ENCODE data around the gene MORN1.
"Not testable (repeated sequence)": the region's sequence is repeated elsewhere in the genome, so short reads cannot be mapped to it uniquely, and the experiment has no call there.

Gene MORN1

DNA sequence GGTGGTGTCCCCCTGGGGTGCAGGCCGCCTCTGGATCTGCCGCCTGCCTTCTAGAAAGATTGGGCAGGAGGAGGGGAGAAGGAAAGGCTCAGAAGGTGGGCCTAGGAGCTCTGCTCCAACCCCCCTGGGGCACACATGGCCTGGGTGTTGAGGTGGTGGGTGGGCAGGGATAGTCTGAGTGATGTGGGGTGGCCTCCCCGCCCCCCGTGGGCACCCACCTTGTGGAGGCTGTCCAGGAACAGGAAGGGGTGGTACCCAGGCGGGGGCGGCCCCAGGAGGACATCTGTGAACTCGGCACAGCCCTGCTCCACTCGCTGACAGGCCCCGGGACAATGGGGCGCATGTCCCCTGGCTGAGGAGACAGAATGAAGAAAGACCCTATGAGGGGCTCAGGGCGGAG, 54.9 kb downstream of the MORN1 start:
- TF ChIP-seq POLR2AphosphoS5 (IDR thresholded peaks at IDR 0.05; ENCODE audit: low read depth, low read length) = no peak
- TF ChIP-seq POLR2A (IDR thresholded peaks at IDR 0.05; ENCODE audit: low read depth, low read length) = no peak
- TF ChIP-seq TAF1 (IDR thresholded peaks at IDR 0.05; ENCODE audit: borderline replicate concordance, low read depth, low read length) = no peak
- DNase-seq (ENCODE audit: insufficient read length) (no peak), FAIRE-seq (no peak)

DNA sequence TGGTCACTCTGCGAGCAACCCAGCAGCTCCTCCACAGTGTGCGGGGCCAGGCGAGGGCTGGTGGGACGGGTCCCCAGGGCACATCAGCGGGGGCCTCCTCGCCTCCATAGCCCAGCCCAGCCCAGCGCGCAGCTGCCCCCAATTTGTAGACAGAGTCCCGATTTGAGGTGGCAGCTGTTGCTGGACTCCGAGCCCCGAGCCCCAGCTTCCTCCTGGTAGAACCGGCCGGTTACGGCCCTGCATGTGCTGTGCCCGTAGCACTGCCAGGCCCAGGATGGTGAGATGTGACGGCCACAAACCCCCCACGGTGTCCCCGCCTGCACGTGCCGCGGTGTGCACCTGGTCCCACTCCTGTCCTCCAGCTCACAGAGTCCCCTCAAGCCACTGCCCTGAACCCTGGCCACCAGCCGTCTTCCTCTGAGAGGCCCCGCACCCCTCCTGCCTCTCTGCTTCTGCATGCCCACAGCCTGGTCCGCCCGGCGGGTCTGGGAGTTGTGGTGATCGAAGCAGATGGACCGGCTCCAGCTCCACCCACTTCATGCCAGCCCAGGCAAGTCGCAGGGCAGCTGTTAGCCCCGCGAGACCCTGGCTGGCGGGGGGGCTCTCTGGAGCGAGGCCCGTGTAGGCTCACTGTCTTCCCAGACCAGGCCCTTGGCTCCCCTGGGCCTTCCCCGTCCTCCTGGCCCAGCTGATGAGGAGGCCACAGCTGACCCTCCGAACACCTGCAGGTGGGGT, 55.5 kb downstream of the MORN1 start:
- no peak for TF ChIP-seq TAF1 (IDR thresholded peaks at IDR 0.05; ENCODE audit: borderline replicate concordance, low read depth, low read length)
- no peak for TF ChIP-seq POLR2AphosphoS5 (IDR thresholded peaks at IDR 0.05; ENCODE audit: low read depth, low read length)
- TF ChIP-seq POLR2A (IDR thresholded peaks at IDR 0.05; ENCODE audit: low read depth, low read length) = no peak
- no peak for FAIRE-seq
- DNase-seq (ENCODE audit: insufficient read length) = no peak

DNA sequence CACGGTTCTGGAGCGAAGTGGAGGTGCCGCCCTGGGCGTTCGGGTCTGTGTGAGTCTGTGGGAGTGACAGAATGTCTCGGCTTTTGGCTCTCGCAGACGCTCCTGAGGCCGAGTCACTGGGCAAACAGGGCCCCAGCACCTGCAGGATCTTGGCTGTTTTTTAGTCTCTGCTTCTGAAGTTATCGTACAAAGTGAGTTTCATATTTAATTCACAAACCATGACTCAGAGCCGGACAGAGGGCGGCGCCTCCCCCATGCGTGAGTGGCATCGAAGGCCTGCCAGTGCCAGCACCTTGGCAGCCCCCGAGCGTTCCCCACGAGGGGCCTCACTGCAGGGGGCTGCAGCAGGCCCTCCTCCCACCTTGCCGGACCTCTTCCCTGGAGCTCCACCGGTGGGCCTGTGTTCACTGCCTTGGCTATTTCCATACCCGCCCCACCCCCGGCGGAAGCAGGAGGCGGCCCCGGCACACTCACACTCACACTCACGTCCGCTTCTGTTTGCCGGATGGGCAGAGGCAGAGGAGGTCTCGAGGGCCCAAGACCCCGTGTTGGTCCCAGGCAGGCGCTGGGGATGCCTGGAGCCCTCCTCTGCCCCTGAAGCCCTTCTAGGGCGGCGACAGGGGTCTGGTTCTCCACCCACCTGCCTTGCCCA, 56.3 kb downstream of the MORN1 start:
- DNase-seq (ENCODE audit: insufficient read length) (no peak), FAIRE-seq (no peak)
- TF ChIP-seq POLR2AphosphoS5 (IDR thresholded peaks at IDR 0.05; ENCODE audit: low read depth, low read length) (no peak), TAF1 (IDR thresholded peaks at IDR 0.05; ENCODE audit: borderline replicate concordance, low read depth, low read length) (no peak), POLR2A (IDR thresholded peaks at IDR 0.05; ENCODE audit: low read depth, low read length) (no peak)

DNA sequence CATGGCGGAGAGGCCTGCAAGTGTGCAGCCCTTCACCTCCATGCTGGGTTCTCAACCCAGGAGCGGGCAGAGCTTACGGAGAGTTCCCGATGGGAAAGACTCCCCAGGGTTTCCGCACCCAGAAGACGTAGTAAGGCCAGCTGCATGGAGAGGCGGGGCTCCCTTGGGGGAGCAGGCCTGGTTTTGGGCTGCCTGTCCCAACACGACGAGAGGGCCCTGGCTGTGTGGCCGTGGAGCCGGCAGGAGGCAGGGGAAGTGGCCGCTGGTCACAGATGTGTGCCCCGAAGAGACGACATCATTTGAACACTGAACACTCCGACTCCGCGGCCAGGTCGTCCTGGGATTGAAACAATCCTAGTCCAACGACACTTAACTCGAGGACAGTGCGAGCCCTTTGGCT, 57.0 kb downstream of the MORN1 start:
- DNase-seq (ENCODE audit: insufficient read length) = no peak
- TF ChIP-seq POLR2AphosphoS5 (IDR thresholded peaks at IDR 0.05; ENCODE audit: low read depth, low read length) (no peak), TAF1 (IDR thresholded peaks at IDR 0.05; ENCODE audit: borderline replicate concordance, low read depth, low read length) (no peak), POLR2A (IDR thresholded peaks at IDR 0.05; ENCODE audit: low read depth, low read length) (no peak)
- FAIRE-seq = no peak

DNA sequence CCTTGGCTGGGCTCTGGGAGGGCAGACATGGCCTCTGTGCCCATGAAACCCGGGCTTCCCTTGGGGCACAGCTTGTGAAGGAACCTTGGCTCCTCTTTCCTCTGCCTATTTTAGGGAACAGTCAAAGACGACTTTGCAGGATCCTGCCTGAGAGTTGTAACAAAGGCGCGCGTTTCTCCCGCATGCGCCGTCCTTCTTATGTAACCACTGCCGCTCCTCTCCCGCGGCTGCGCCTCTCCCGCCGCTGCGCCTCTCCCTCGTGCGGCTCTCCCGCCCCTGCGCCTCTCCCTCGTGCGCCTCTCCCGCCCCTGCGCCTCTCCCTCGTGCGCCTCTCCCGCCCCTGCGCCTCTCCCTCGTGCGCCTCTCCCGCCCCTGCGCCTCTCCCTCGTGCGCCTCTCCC, 59.8 kb downstream of the MORN1 start:
- not testable (repeated sequence) for FAIRE-seq; DNase-seq (ENCODE audit: insufficient read length)

DNA sequence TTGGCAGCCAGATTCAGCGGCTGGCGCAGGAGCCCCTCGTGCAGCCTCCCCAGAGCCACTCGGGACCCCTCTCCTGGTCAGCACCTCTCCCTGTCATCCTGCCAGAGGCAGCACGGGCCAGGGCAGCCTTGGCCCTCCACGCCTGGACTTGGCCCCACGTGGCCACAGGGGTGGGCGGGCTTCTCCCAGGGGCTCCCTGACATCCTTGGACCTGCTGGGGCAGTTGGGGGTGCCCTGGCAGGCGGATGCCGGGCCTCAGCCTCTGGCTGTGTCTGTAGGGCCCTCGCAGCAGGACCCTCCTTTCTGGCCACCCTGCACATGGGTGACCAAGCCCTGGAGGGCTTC, 60.2 kb downstream of the MORN1 start:
- TF ChIP-seq POLR2A (IDR thresholded peaks at IDR 0.05; ENCODE audit: low read depth, low read length) = no peak
- TF ChIP-seq POLR2AphosphoS5 (IDR thresholded peaks at IDR 0.05; ENCODE audit: low read depth, low read length) = no peak
- no peak for TF ChIP-seq TAF1 (IDR thresholded peaks at IDR 0.05; ENCODE audit: borderline replicate concordance, low read depth, low read length)
- FAIRE-seq (no peak), DNase-seq (ENCODE audit: insufficient read length) (no peak)

GRCh38 chr1:2330519-2331199, 60.7 kb downstream of the MORN1 start:
- no peak for DNase-seq (ENCODE audit: insufficient read length)
- no peak for TF ChIP-seq POLR2A (IDR thresholded peaks at IDR 0.05; ENCODE audit: low read depth, low read length)
- TF ChIP-seq TAF1 (IDR thresholded peaks at IDR 0.05; ENCODE audit: borderline replicate concordance, low read depth, low read length) = no peak
- no peak for TF ChIP-seq POLR2AphosphoS5 (IDR thresholded peaks at IDR 0.05; ENCODE audit: low read depth, low read length)
- FAIRE-seq = no peak

DNA sequence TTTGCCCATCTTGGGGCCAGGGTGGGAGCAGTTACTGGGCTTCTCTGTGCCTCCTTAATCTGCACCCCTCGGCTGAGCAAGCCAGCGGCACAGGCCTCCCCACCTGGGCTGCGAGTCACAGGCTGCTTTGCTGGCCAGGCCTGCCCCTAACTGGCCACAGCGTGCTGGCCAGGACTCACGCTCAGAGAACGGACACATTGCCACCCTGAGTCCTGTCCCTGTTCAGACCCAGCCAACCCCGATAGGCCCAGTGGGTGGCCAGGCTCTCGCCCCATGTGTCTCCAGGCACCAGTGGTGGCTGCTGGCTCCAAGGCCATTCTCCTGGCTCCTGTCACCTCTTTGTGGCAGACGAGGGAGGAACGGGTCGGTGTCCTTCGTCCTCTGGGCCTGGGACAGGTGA, 61.3 kb downstream of the MORN1 start:
- DNase-seq (ENCODE audit: insufficient read length) = no peak
- no peak for FAIRE-seq
- no peak for TF ChIP-seq POLR2AphosphoS5 (IDR thresholded peaks at IDR 0.05; ENCODE audit: low read depth, low read length)
- TF ChIP-seq TAF1 (IDR thresholded peaks at IDR 0.05; ENCODE audit: borderline replicate concordance, low read depth, low read length) = no peak
- TF ChIP-seq POLR2A (IDR thresholded peaks at IDR 0.05; ENCODE audit: low read depth, low read length) = no peak

- FAIRE-seq (no peak), DNase-seq (ENCODE audit: insufficient read length) (no peak)
- TF ChIP-seq POLR2A (IDR thresholded peaks at IDR 0.05; ENCODE audit: low read depth, low read length) = no peak
- no peak for TF ChIP-seq POLR2AphosphoS5 (IDR thresholded peaks at IDR 0.05; ENCODE audit: low read depth, low read length)
- no peak for TF ChIP-seq TAF1 (IDR thresholded peaks at IDR 0.05; ENCODE audit: borderline replicate concordance, low read depth, low read length)
These were observed 62.5 kb downstream of the MORN1 start for GRCh38 chr1:2328676-2329455.

DNA sequence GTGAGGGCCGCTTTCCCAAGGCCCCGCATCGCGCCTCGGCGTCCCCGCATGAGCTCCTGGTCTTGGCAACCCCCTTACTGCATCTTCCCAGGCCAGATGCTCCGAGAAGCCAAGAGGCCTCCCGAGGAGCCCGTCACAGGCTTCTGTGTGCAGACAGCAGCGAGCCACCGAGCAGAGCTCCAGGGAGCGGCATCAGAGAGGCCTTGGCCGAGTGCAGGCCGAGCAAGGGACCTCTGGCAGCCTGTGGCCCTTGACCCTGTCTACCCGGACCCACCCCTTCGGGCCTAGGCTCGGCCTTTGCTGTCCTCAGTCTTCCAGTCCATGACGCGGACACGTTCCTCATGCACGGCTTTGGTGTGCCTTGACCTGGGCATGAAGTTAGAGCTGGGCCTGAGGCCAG, 63.5 kb downstream of the MORN1 start:
- TF ChIP-seq TAF1 (IDR thresholded peaks at IDR 0.05; ENCODE audit: borderline replicate concordance, low read depth, low read length) = no peak
- no peak for TF ChIP-seq POLR2A (IDR thresholded peaks at IDR 0.05; ENCODE audit: low read depth, low read length)
- TF ChIP-seq POLR2AphosphoS5 (IDR thresholded peaks at IDR 0.05; ENCODE audit: low read depth, low read length) = no peak
- no peak for FAIRE-seq
- no peak for DNase-seq (ENCODE audit: insufficient read length)

DNA sequence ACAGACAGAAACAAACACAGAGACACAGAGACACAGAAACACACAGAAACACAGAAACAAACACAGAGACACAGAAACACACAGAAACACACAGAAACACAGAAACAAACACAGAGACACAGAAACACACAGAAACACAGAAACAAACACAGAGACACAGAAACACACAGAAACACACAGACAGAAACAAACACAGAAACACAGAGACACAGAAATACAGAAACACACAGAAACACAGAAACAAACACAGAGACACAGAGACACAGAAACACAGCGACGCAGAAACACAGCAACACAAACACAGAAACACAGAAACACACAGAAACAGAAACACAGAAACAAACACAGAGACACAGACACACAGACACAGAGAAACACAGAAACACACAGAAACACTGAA, 64.2 kb downstream of the MORN1 start:
- not testable (repeated sequence) for FAIRE-seq

DNA sequence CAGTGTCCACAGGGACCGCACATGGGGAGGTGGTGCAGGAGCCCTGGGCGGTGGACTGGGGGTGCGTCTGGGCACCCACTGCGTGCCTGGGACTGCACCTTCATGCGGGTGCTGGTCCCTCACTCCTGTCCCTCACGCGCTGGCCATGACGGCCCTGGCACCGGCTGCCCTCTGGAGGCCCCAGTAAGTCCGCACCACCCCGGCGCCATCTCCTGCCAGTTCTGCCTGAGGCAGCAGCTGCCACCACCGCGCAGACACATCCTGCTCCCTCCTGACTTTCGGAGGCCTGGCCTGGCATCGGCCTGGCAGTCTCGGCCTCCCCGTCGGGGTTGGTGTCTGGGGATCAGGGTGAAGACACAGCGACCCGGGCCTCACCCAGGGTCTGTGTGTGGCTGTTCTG, 64.8 kb downstream of the MORN1 start:
- no peak for DNase-seq (ENCODE audit: insufficient read length)
- TF ChIP-seq POLR2AphosphoS5 (IDR thresholded peaks at IDR 0.05; ENCODE audit: low read depth, low read length) (no peak), POLR2A (IDR thresholded peaks at IDR 0.05; ENCODE audit: low read depth, low read length) (no peak), TAF1 (IDR thresholded peaks at IDR 0.05; ENCODE audit: borderline replicate concordance, low read depth, low read length) (no peak)

More for the DNA sequence above, 64.2 kb downstream of the MORN1 start:
- DNase-seq (ENCODE audit: insufficient read length) = not testable (repeated sequence)

More for the DNA sequence above, 64.8 kb downstream of the MORN1 start:
- no peak for FAIRE-seq

All from GM12892 (cell line).